ENCODE results near the gene SEC11C.

The SEC11C gene

GRCh38 chr18:59202258-59202820 is 62.7 kb downstream of the SEC11C start:
- H3K4me1 ChIP-seq (ENCODE audit: control insufficient read depth, insufficient read depth, low read length, poor library complexity, severe bottlenecking) = no peaks in the 10 kb centered on the region
- H3K9me3 ChIP-seq (ENCODE audit: control insufficient read depth, low read length) = no peaks in the 10 kb centered on the region
- H3K4me3 ChIP-seq (ENCODE audit: insufficient read depth, low read depth, low read length, poor library complexity, severe bottlenecking) = no peak overlapping the region
- H3K36me3 ChIP-seq (ENCODE audit: control insufficient read depth, insufficient read depth, low read length) = no peaks in the 10 kb centered on the region
- H3K27me3 ChIP-seq (replicated peaks; ENCODE audit: control insufficient read depth, insufficient read depth, low read length, poor library complexity, severe bottlenecking) = no peaks in the 10 kb centered on the region
- no peak overlapping the region for H3K27ac ChIP-seq (ENCODE audit: insufficient read depth, low read length, poor library complexity, severe bottlenecking)
- no peak for DNase-seq

GRCh38 chr18:59207506-59207905 is 67.8 kb downstream of the SEC11C start:
- no peaks in the 10 kb centered on the region for H3K9me3 ChIP-seq (ENCODE audit: control insufficient read depth, low read length)
- no peaks in the 10 kb centered on the region for H3K4me1 ChIP-seq (ENCODE audit: control insufficient read depth, insufficient read depth, low read length, poor library complexity, severe bottlenecking)
- H3K4me3 ChIP-seq (ENCODE audit: insufficient read depth, low read depth, low read length, poor library complexity, severe bottlenecking) = no peak overlapping the region
- no peak overlapping the region for H3K27ac ChIP-seq (ENCODE audit: insufficient read depth, low read length, poor library complexity, severe bottlenecking)
- no peak for DNase-seq
- no peaks in the 10 kb centered on the region for H3K27me3 ChIP-seq (replicated peaks; ENCODE audit: control insufficient read depth, insufficient read depth, low read length, poor library complexity, severe bottlenecking)
- H3K36me3 ChIP-seq (ENCODE audit: control insufficient read depth, insufficient read depth, low read length) = no peaks in the 10 kb centered on the region
